ENCODE results near the gene ETV4.

ETV4 gene

DNA sequence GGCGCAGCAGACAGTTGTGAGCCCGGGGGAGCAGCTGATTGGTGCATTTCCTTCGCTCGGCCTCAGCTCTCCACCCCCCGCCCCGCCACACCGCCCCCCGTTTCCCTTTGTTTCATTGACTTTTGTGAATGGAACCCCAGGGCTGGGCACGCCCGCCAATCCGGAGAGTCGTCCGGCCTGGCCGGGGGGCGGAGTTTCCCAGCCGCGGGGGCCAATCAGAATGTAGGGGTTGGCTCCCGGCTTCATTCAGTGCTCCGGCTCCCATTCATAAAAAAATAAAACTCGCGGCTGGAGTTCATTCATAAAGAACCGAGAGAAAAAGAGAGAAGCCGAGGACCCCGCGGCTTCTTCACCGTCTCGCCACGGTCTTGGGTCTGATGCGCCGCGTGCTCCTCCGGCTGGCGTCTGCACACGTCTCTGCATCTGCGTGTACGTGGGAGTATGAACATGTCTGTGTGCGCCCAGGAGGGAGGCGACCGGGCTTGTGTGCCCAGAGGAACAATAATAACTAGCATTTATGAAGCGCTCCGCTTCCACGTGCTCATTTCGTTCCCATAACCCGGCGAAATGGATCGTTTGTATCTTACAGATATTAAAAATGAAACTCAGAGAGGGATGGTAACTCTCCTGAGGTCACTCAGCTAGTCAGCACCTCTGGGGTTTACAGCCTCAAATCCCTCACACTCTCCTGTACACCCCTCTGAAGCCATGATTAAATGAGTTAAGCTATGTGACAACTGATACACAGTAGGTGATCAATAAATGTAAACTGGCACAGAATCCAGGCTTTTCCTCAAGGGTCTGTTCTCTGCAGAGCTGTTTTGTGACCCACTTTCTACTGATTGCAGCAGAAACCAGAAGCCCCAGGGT is at the start of gene ETV4:
Gene ETV4 (minus strand): TSS at position 22 of the 870 bp plus-strand sequence. CDS start 723 bp downstream, outside the sequence.
- DNase-seq, result peak; percentile 93

DNA sequence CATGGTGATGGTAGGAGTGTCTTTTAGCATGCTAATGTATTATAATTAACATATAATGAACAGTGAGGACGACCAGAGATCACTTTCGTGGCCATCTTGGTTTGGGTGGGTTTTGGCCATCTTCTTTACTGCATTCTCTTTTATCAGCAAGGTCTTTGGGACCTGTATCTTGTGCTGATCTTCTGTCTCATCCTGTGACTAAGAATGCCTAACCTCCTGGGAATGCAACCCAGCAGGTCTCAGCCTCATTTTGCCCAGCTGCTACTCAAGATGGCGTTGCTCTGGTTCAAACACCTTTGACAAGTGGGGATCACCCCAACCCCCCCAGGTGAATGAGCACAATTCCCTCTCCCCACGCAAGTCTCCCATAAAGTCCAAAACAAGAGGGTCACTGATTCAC is 49.3 kb upstream of the ETV4 start:
- DNase-seq, result no peak

DNA sequence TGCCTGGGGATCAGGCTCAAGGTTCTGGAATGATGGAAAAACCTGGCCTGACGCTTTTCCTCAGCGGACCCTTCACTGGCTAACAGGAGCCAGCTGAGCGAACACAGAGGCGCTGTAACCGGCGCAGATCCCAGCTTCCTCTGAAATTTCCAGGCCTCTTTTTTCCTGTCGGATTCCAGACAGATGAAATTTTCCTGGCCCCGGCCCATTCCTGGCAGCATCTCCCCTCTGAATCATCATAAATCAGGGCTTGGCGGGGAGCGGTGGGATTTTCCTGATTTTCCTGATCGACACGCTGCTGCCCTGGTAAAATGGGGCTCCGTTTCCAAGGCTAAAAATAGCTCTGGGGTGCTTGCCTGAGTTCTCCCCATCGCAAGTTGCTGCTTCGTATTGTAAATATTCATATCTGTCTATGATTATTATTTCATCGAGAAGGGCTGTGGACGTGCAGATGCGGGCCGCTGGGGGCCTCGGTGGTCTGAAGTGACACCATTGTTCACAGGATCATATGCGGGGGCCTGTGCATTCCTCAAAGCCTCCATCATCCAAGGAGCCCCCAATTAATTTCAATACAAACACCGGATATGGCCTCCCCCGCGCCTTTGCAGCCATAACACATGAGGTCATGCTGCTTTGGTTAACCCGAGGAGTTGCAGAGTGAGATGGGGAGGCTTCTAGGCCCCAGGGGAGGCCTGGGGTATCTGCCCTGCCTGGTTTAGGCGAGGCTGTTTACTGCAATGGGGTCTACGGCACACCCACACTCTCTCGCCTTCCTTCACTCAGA is 45.8 kb upstream of the ETV4 start:
- DNase-seq, result no peak

DNA sequence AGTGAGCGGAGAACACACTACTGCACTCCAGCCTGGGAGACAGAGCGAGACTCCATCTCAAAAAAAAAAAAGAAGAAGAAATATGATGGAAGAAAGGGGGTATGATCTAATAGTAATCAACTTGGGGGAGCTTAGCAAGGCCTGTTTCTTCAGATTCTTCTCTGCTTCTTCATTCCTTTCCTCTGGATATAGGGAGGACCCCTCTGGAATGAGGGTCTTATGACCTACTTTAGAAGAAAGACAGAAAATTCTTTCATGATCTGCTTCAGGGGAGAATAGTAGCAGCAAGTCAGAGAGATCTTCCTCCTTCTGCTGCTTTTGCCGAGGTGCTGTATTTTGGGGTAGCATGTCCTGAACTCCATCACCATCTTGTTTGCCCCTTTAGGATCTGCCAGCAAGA is 44.9 kb upstream of the ETV4 start:
- no peak for DNase-seq

DNA sequence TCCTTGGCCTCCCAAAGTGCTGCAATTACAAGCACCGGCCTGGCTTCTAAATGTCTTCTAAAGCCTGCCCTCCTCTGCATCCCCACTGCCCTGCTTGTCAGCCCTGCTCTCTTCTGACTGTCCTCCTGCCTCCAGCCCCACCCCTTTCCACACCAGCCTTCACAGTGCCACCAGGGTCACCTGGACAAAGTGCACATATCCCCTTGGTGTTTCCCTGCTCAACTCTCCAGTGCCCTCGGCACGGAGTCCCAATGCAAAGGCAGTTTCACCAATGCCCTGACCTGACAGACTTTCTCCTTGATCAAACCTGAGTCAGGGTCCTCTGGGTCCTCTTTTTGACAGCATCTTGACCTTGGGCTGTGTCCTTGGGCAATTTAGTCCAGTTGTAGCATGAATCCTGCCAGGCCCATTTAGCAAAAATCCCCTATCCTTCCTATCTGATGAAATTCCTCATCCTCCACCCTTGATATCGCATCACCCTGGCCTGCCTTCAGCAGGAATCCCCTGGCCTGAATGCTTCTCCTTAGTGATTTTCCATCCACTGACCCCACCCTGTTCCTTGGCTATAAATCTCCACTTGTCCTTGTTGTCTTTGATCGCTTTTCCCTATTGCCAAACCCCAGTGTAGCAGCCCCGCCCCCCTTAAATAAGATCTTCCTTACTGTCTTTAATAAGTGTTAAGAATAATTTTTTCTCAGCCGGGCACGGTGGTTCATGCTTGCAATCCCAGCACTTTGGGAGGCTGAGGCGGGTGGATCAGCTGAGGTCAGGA is 42.7 kb upstream of the ETV4 start:
- no peak for DNase-seq

DNA sequence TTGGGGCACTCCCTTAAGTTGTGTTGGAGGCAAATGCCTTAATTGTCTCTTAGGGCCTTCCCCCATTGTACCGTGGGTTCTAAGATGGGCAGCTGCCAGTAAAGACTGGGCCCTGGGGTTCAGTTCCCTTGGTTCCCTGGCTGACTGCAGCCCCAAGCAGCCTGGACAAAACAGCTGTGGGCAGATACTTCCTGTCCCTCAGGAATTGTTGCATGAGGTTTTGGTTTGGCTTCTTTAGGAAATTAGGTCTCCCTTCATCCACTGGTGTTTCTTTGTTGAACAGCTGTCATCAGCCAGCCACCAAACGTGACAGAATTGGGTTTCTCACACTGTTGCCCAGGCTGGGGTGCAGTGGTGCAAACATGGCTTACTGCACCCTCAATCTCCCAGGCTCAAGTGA is 42.0 kb upstream of the ETV4 start:
- DNase-seq, result no peak

DNA sequence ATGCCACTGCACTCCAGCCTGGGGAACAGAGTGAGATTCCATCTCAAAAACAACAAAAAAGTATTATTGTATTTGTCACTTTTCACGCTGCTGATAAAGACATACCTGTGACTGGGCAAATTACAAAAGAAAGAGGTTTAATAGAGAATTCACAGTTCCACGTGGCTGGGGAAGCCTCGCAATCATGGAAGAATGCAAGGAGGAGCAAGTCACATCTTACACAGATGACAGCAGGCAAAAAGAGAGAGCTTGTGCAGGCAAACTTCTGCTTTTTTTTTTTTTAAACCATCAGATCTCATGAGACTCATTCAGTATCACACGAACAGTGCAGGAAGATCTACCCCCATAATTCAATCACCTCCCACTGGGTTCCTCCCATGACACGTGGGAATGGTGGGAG is 41.5 kb upstream of the ETV4 start:
- no peak for DNase-seq

DNA sequence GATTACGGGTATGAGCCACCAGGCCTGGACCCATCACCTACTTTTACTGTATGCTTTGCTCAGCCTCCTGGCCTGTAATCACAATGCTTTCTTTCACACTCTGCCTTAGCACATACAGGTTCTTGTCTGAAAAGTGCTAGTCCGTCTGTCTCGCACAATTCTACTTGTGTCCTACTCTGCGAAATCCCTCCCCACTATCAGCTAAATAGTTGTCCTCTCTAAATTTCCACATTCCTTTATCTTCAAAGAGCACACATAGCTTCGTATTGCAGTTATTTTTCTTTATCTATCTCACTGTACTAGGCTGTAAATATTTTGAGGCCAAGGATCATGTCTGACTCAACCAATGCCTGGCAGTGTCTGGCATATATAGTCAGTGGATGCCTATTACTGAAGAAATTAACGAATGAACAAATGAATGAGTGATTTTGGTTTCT is 38.5 kb upstream of the ETV4 start:
- DNase-seq, result no peak

DNA sequence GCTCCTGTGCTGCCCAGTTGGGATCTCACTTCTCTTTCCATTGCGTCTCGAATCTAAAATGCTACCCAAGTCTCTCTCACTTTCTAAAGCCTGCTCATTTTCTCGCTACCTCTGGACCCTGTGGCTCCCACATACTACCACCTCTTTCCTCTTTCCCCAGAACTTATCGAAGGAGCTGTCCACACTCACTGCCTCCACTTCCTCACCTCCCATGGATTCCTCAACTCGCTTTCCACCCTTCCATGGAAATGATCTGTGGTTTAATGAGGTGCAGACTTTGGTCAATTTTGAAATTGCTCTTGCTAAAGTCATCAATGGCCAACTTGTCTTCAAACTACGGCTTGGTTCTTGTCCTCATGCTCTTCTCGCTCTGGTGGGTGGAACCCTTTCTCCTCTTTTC is 37.2 kb upstream of the ETV4 start:
- DNase-seq, result no peak

DNA sequence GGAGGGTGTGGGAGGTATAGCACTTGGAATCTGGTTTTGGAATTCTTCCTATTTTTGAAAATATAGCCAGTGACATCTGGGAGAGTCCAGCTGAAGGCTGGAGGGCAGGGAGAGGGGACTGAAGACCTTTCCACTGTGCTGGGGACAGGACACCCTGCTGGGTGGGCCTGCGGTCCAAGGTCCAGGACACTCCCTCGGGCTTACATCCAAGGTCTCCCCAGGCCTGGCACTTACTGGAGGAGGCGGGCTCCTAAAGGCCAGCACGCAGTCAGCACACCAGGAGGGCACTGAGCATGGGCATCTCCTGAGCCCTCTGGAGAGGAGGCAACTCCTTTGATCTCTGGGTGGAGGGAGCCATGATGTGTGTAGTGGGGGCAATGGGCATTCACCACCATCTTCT is 35.5 kb upstream of the ETV4 start:
- DNase-seq, result no peak

DNA sequence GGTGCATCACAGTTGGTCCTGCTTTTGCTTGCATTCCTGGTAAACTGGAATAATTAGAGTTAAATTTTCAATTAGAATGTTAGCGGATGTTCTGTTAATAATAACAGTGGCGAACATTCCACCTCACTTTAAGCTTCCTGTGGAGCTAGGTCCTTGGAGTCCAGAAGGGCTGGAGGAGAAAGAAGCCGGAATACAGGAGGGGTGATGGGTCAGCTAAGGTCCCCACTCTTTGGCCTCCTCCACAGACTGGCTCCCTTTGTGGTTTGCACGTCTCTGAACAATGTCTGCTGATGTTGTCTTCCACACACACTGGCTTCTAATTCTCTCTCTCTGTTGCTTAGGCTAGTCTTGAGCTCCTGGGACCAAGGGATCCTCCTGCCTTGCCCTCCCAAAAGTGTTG is 35.0 kb upstream of the ETV4 start:
- DNase-seq, result no peak

DNA sequence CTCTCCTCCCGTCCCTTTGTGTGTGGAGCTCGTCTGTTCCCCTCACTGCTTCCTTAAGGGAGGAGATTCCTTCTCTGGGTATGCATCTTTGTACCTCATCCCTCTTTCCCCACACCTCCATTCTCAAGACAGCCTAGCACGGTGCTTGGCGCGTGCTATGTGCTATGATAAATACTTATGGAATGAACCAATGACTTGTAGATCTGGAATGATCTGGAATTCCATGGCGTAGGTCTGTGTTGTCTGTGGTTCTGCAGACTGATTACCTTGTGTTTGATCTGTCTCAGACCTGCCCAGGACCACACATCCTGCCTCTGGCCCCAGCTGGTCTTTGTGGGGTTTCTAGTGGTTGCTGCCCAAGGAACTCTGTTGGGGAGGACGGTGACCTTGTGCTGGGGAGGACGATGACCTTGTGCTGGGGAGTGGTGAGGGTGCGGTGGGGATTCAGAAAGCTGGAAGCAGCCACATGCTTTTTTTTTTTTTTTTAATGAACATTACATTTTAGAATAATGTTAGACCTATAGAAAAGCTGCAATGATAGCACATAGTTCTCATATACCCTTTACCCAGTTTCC is 33.5 kb upstream of the ETV4 start:
- no peak for DNase-seq

DNA sequence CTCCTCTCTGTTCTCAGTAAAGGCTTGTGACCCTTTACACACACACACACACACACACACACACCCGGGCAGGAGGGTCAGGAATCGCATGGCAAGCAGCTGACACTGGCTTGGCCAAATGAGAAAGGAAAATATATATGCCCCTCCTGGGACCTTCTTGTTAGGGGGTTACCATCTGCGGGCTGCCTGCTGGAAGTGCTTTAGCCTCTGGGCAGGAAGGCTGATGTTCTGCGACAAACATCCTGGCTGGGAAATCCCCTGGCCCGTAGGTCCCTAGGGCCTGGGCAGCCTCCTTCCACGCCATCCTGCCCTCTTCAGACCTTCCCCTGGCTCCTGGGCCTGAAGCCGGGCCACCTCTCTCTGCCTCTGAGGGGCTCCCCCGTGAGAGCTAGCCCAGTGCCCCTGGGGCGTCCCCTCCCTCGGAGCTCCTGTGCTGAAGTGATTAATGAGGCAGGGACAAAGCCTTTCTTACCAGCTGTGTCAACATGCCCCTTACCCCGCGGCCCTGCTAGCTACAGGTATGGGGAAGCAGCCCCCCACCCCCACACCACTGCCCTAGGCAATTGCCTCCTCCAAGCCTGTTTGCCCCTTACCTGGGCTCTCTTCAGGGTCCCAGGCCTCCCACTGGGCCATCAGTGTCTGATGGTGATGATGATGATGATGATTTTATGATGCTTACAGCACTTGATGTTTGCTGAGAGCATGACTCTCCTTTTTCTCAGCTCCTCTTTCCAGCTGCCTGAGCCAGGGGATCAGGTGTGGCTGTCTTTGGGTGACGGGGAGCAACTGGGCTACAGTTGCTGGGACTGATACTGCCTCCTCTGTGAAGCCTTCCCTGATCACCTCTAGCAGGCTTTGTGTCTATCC is 32.8 kb upstream of the ETV4 start:
- peak; percentile 98 for DNase-seq

DNA sequence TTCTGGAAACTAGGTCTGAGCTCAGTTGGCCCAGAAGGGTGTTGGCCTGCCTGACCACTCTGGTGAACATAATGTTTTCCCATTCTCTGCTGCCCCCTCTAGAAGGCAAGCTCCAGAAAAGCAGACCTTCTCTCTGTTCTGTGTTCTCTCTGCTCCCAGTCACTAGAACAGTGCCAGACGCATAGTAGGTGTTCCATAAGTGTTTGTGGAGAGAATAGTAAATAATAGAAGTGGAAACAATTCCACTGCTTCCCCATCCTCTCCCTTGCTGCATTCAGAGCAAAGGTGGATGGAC is 32.2 kb upstream of the ETV4 start:
- DNase-seq, result no peak

DNA sequence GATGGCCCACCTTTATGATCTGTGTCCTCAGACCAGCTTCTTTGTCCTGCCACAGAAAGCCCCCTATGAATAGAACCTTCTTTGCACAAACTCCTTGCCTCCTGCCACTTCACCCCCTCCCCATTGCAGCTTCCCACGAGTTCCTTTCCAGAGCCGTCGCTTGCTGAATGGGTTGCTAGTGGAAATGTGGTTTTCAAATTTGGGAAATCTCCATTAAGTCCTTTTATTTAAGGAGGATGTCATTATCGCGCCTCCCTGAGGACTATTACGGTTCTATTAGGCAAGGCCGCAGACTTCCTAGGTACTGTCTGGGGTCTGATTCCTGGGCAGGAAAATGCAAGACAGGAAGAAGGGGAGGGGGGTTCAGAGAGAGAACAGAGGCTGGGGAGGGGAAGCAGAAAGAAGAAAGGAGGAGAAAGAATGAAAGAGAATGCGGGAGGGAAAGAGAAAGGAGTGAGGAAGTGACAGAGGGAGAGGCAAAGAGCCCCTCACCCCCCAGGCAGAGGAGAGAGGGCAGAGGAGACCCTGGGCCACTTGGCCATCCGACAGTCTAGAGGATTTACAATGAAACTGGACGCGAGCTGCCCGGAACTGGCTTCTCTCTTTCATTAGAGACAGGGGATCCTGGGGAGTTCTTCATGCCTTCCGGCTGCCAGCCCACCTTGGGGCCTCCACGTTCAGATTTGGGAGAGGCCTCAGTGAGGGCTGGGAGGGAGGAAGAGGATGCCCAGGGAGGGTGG is 31.7 kb upstream of the ETV4 start:
- DNase-seq, result no peak

DNA sequence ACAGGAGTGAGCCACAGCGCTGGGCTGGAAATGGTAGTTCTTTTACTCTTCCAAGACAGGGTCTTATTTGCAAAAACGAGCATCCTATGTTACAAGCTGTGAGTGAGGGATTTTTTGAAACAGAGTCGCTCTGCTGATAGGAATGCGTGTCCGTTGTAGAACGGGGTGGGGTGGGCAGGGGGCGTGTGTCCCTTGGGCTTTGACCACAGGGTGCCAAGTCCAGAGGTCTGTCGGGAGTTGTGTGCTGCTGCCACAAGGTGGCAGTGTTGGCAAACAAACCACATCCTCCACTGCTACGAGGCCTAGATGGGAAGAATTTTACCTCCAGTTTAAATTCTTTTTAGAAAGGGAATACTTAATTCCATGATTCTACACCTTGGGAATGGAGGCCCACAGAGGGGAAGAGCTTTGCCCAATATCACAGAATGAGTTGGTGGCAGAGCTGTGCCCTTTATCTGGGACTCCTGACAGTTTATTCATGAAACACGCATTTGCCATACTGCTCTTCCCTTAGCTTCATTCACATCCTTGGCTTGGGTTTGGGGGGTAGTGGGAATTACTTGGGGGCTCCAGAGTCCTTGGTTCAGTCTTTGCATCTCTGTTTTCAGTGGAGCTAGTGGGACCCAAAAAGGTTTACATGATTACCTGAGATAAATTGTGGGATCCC is 30.6 kb upstream of the ETV4 start:
- DNase-seq, result peak; percentile 66

DNA sequence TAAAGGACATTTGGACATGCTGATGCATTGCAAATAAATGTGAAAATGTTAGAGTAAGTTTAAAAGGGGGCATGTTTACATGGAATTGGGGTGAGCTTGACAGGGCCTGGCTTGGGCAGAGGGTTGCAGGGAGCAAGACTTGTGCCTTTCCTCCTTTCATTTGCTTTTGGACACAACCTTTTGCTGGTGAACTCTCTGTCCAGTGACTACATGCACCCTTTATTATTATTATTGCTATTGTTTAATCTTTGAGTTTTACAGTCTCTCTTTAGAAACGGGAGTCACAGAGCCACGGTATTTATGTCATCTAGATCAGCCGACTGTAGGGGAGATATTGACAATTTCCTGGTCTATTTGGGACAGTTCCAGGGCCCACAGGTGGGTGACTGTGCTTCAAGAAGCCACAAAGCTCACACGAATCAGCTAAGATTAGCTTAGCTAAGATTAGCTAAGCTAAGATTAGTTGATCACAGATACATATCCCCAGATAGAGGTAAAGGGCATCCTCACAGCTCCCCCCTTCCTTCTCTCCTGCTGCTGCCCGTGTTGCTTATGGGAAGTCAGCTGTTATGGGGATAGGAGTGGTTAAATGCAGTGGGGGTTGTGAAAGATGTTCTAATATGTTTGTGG is 28.9 kb upstream of the ETV4 start:
- DNase-seq, result no peak

DNA sequence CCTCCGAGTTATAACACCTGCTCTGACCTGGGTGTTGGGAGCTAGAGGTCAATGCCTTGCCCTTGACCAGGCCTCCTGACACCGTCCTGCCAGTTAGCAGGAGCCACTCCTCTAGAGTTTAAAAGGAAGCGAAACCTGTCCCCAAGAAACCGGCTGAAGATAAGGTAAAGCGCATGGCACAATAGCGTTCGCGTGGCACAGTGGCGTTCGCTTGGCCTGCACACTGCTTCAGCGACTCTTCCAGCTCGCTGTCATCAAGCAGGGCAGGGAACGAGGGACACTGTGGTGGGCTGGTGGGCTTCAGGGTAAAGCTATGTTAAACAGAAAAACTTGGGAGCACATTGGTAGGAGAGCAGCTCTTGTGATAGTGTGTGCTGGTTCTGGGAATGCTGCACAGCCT is 28.2 kb upstream of the ETV4 start:
- no peak for DNase-seq

DNA sequence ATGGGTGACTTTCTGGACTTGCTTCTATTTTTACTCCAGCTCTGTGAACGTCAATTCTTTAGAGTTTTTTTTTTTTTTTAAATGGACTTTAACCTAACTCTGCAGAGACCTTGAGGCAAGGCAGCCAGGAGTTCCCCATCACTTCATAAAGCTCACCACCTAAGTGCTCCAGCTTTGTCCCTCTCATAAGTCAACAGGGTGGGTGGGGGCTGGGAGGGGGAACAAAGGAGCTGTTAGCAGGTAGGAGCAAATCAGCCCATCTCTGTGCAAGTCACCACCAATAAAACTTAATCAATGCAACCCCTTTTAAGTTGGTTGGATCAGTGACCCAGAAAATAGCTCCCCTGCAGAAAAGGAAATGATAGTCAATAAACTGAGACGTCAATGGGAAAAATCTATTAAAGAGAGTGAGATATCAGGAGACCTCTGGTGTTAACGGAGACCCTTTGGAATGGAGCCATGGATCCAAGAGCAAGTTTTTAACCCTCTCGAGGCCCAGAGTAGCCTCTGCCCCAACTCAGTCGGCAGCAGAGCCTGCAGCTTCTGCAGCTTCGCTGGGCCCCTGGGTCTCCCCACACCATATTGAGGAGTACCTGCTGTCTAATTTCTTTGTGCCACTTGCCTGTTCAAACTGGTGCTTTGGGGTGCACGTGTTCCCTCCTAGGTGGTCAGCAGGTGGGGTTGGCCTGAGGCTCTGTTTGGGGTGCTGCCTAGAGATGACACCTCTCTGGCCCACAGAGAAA is 27.6 kb upstream of the ETV4 start:
- DNase-seq, result peak; percentile 75

Data from NCI-H146 (cell line).